GM12891 (cell line): ENCODE results near the gene PCED1B.

Experiments used
- POLR2A ChIP-seq: IDR thresholded peaks from 2 replicates; pipeline ENCODE4 v1.6.1; 2011; ENCODE audit warnings: low read depth, low read length, control low read depth
- POLR2AphosphoS5 ChIP-seq: IDR thresholded peaks from 2 replicates; pipeline ENCODE4 v1.6.1; 2011; ENCODE audit warnings: low read depth, low read length, control low read depth
- POU2F2 ChIP-seq: IDR thresholded peaks from 2 replicates; pipeline ENCODE4 v1.6.1; 2011; ENCODE audit warnings: low read depth, mild to moderate bottlenecking, control low read depth, low read length, moderate library complexity

DNA sequence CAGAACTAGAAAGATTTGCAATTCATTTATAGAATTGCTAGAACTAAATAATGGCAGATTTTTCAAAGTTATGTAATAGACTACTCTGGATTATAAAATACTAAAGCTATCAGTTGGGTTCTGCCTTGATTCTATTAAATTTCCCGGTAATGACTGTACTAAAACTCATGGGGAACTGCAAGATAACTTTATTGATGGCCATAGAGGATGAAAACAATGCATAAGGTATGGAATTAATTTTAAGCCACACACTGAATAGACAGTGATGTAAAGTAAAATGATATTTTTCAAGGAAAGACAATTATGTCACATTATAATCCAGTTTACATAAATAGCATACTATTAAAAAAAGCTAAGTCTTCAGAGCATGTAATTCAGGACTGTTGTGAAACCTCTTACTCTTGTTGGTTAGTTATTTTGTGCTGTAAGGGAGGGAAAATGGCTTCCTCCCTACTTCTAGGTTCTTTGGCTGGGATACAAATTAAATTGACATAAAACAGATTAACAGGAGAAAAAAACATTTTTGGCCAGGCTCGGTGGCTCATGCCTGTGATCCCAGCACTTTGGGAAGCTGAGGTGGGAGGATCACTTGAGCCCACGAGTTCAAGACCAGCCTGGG, 134.7 kb downstream of the PCED1B start:
- TF ChIP-seq POLR2A (no peak), POLR2AphosphoS5 (no peak), POU2F2 (no peak)
